H1 (cell line): ENCODE data around the gene SPOUT1. TPM values are rescaled to one million over a fixed set of nuclear protein-coding genes. Genes with fewer than 3 reads are reported as not detected.

ENCODE experiments used
- CBX8 ChIP-seq: fragments of 300-800, 300-1000 bp; sonication (generic); IDR thresholded peaks from 2 replicates; pipeline ENCODE4 v1.7.1; 2016; ENCODE audit warnings: low read depth, low read length, borderline replicate concordance
- CHD1 ChIP-seq: IDR thresholded peaks from 2 replicates; pipeline ENCODE4 v1.6.1; 2012; ENCODE audit warnings: low read depth, low read length, improper control_type of control experiment
- CTCF ChIP-seq, 3 experiments: IDR thresholded peaks; 1 replicate in 2 of 3; 2 replicates in 1 of 3; pipeline versions ENCODE4 v1.5.1 to v1.6.1; 2011; ENCODE audit warnings: low read length in 3 of 3, mild to moderate bottlenecking in 3 of 3, inconsistent platforms in 2 of 3, low read depth in 1 of 3, moderate library complexity in 1 of 3; ENCODE audit not compliant: insufficient read depth in 1 of 3; ENCODE audit errors: control extremely low read depth in 1 of 3
- E2F6 ChIP-seq: IDR thresholded peaks from 2 replicates; pipeline ENCODE4 v1.6.1; 2012; ENCODE audit warnings: inconsistent platforms
- JUND ChIP-seq: IDR thresholded peaks from 2 replicates; pipeline ENCODE4 v1.6.1; 2011; ENCODE audit warnings: mild to moderate bottlenecking, improper control_type of control experiment, low read length
- TAF7 ChIP-seq: optimal IDR thresholded peaks from 2 replicates; pipeline ENCODE3; 2011; ENCODE audit warnings: low read depth, mild to moderate bottlenecking, inconsistent platforms, low read length, moderate library complexity, borderline replicate concordance
- polyA plus RNA-seq, 7 experiments: library from polyadenylated mRNA; depleted of rRNA in 3 of 7; stranded (reverse) in 5 of 7; unstranded in 2 of 7; fragments of >200 nt in 5 of 7; fragments of 200-250 nt in 2 of 7; gene quantifications; 1 replicate in 5 of 7; 2 replicates in 1 of 7; 4 replicates in 1 of 7; pipeline versions ENCODE4 v1.2.1 to v1.2.3, GENCODE V29; 2011 to 2013; ENCODE audit warnings: missing spikeins in 2 of 7, mixed read lengths in 2 of 7
- total RNA-seq: library from RNA; stranded (reverse); fragmentation: NEBNext Ultra II Directional; extraction: Animal tissue kit (Norgen Biotek cat#: 25700); gene quantifications from 2 replicates; pipeline ENCODE4 v1.2.1, GENCODE V29; 2021

Gene SPOUT1
- total and polyA plus RNA-seq, 2 of the 8 experiments (the other 6 are each of a cell fraction or from before 2014, with no cell fraction given): 69.2 to 77.8 TPM

- TF ChIP-seq CTCF (IDR thresholded peaks at IDR 0.05; ENCODE audit: control extremely low read depth in 1 of 3, insufficient read depth in 1 of 3, low read depth in 1 of 3, low read length in 3 of 3): no peak
- no peak for TF ChIP-seq TAF7
- no peak for TF ChIP-seq CBX8
- no peak for TF ChIP-seq E2F6
- TF ChIP-seq CHD1: no peak
- TF ChIP-seq JUND: no peak
- TF ChIP-seq, all 59 proteins: peak for 0
These were observed 54.8 kb downstream of the SPOUT1 start (continued) for GRCh38 chr9:128774804-128775203.
